GM21423 (cell line): ENCODE data around the gene ROBO2.

Experiments
- ATAC-seq: cut with Tn5 transposase; IDR thresholded peaks from one replicate; pipeline ENCODE4 v1.9.1; 2021; ENCODE audit warnings: mild to moderate bottlenecking, moderate library complexity; ENCODE audit not compliant: unreplicated experiment

Gene ROBO2

GRCh38 chr3:77186319-77186718 lies 146.4 kb downstream of the ROBO2 start:
- ATAC-seq: no peak

- no peak for ATAC-seq
These were observed 146.8 kb downstream of the ROBO2 start for GRCh38 chr3:77186728-77187127.

GRCh38 chr3:77188210-77188609 lies 148.3 kb downstream of the ROBO2 start:
- no peak for ATAC-seq

GRCh38 chr3:77189258-77189657 lies 149.4 kb downstream of the ROBO2 start:
- ATAC-seq: no peak

GRCh38 chr3:77189684-77190083 lies 149.8 kb downstream of the ROBO2 start:
- no peak for ATAC-seq

GRCh38 chr3:77190374-77190773 lies 150.5 kb downstream of the ROBO2 start:
- ATAC-seq: no peak

- ATAC-seq: no peak
These were observed 151.1 kb downstream of the ROBO2 start for GRCh38 chr3:77191014-77191413.

- no peak for ATAC-seq
These were observed 151.7 kb downstream of the ROBO2 start for GRCh38 chr3:77191640-77192039.

- ATAC-seq: no peak
These were observed 156.1 kb downstream of the ROBO2 start for GRCh38 chr3:77195766-77196545.

- no peak for ATAC-seq
These were observed 157.5 kb downstream of the ROBO2 start for GRCh38 chr3:77197408-77197807.

- ATAC-seq: no peak
These were observed 164.0 kb downstream of the ROBO2 start for GRCh38 chr3:77203851-77204250.

GRCh38 chr3:77204788-77205187 lies 164.9 kb downstream of the ROBO2 start:
- ATAC-seq: no peak

- no peak for ATAC-seq
These were observed 167.9 kb downstream of the ROBO2 start for GRCh38 chr3:77207753-77208152.

- no peak for ATAC-seq
These were observed 182.8 kb downstream of the ROBO2 start for GRCh38 chr3:77222701-77223100.

- no peak for ATAC-seq
These were observed 187.7 kb downstream of the ROBO2 start for GRCh38 chr3:77227567-77227966.

- no peak for ATAC-seq
These were observed 192.7 kb downstream of the ROBO2 start for GRCh38 chr3:77232557-77232956.

GRCh38 chr3:77234004-77234403 lies 194.1 kb downstream of the ROBO2 start:
- ATAC-seq: no peak

GRCh38 chr3:77236118-77236517 lies 196.2 kb downstream of the ROBO2 start:
- no peak for ATAC-seq

GRCh38 chr3:77240072-77240650 lies 200.3 kb downstream of the ROBO2 start:
- ATAC-seq: no peak

GRCh38 chr3:77242371-77242770 lies 202.5 kb downstream of the ROBO2 start:
- ATAC-seq: no peak

GRCh38 chr3:77244981-77245380 lies 205.1 kb downstream of the ROBO2 start:
- ATAC-seq: no peak

- no peak for ATAC-seq
These were observed 207.2 kb downstream of the ROBO2 start for GRCh38 chr3:77247061-77247460.

- ATAC-seq: no peak
These were observed 207.9 kb downstream of the ROBO2 start for GRCh38 chr3:77247817-77248216.
